CD4-positive, CD25-positive, alpha-beta regulatory T cell (primary cell): ENCODE results near the gene NEMP2. TPM values are rescaled to one million over a fixed set of nuclear protein-coding genes. Genes with fewer than 3 reads are reported as not detected.
A peak's percentile ranks its signal among the peaks of the same experiment; 100 is the strongest.

Source experiments
- ATAC-seq, 2 donors: fragments of 150-1000 bp; cut with Tn5 transposase; one replicate each; pipeline ENCODE4 v1.10.0; 2021; ENCODE audit warnings: low read depth in 2 of 2, moderate number of reproducible peaks in 2 of 2, moderate library complexity in 1 of 2
- DNase-seq, 3 donors: peaks; one replicate each; pipeline versions ENCODE4 v3.0.0 to v3.0.0-alpha.2; 2012 to 2022; ENCODE audit warnings: mixed read lengths in 1 of 3
- H3K27ac ChIP-seq: one replicate; pipeline ENCODE4 v1.7.0; 2013; ENCODE audit warnings: mild to moderate bottlenecking, low read length; ENCODE audit not compliant: insufficient read depth, poor library complexity, severe bottlenecking
- H3K27me3 ChIP-seq: one replicate; pipeline ENCODE4 v1.7.0; 2013; ENCODE audit warnings: low read length; ENCODE audit not compliant: control insufficient read depth, insufficient read depth
- H3K36me3 ChIP-seq: one replicate; pipeline ENCODE4 v1.7.0; 2013; ENCODE audit warnings: mild to moderate bottlenecking, low read length, moderate library complexity; ENCODE audit not compliant: control insufficient read depth, insufficient read depth
- H3K4me1 ChIP-seq: 2 replicates; pipeline ENCODE4 v1.7.0; 2013; ENCODE audit warnings: mild to moderate bottlenecking, low read length; ENCODE audit not compliant: insufficient read depth, control insufficient read depth, poor library complexity, severe bottlenecking
- H3K4me3 ChIP-seq: one replicate; pipeline ENCODE4 v1.7.0; 2013; ENCODE audit warnings: low read depth, mild to moderate bottlenecking, low read length, moderate library complexity
- H3K9me3 ChIP-seq, 2 experiments: 1 replicate in 1 of 2; 2 replicates in 1 of 2; pipeline ENCODE4 v1.7.0; 2013; ENCODE audit warnings: low read length in 2 of 2, mild to moderate bottlenecking in 1 of 2, moderate library complexity in 1 of 2; ENCODE audit not compliant: control insufficient read depth in 2 of 2
- H3K27ac Mint-ChIP-seq, 3 donors: one replicate each; pipeline ENCODE4 v1.8.0; 2020 to 2022; ENCODE audit warnings: mild to moderate bottlenecking in 3 of 3, mixed read lengths in 3 of 3, moderate library complexity in 2 of 3
- H3K27me3 Mint-ChIP-seq: one replicate; pipeline ENCODE4 v1.8.0; 2022; ENCODE audit warnings: mild to moderate bottlenecking, mixed read lengths
- H3K36me3 Mint-ChIP-seq: one replicate; pipeline ENCODE4 v1.8.0; 2020; ENCODE audit warnings: mixed read lengths
- H3K4me1 Mint-ChIP-seq, 4 donors: one replicate each; pipeline ENCODE4 v1.8.0; 2020 to 2022; ENCODE audit warnings: mixed read lengths in 4 of 4, mild to moderate bottlenecking in 1 of 4
- H3K4me3 Mint-ChIP-seq, 4 donors: one replicate each; pipeline ENCODE4 v1.8.0; 2020 to 2022; ENCODE audit warnings: mild to moderate bottlenecking in 4 of 4, mixed read lengths in 4 of 4, moderate library complexity in 3 of 4
- H3K9me3 Mint-ChIP-seq, 7 donors: one replicate each; pipeline ENCODE4 v1.8.0; 2020 to 2022; ENCODE audit warnings: mixed read lengths in 7 of 7, mild to moderate bottlenecking in 3 of 7, moderate library complexity in 2 of 7
- polyA plus RNA-seq, 4 donors: library from polyadenylated mRNA; unstranded; fragments of 300-500 nt; fragmentation: Illumina TruSeq; gene quantifications; one replicate each; pipeline ENCODE4 v1.2.3, GENCODE V29; 2021
- total RNA-seq: library from RNA; stranded (reverse); gene quantifications from one replicate; pipeline ENCODE4 v1.2.3, GENCODE V29; 2022

Gene NEMP2
- total and polyA plus RNA-seq, 5 donors from 2014 or later, result 10.7 to 14.9 (median 14.4) TPM

DNA sequence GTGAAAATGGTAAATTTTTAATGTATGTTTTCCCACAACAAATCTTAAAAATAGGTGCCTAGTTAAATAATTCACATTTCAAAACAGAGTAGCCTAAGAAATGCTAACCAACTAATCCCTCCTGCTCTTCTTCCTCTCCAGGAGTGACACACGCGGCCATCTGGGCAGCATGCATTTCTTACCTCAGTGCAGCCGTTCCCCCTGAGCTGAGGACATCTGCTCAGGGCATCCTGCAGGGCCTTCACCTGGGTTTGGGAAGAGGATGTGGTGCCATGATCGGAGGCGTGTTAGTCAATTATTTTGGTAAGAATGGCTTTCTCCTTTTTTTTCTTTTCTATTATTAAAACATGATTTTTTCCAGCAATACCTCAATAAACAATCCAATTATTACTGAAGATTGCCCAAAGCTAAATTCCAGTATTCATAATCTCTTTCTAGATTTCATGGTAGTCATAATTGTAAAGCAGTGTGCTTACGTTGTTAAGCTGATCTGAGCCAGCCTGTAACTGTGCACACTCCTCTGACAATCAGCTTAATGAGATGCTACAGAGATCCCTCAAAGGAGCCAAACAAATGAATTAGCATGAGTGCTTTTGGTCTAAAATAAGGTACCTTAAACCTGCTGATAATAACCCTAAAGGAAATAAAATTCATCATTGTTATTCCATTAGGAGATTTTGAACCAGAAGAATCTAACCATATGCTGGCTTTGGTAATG, 45.8 kb downstream of the NEMP2 start:
- DNase-seq (no peak), ATAC-seq (no peak)
- Mint-ChIP-seq H3K4me3 (peak overlapping the region in 1 of 4 donors; percentile 46), H3K27me3 (no peaks in the 10 kb centered on the region), H3K4me1 (peaks cover 34 to 53% (median 41%) of the 10 kb centered on the region in 4 donors), H3K36me3 (peaks cover 59% of the 10 kb centered on the region), H3K9me3 (peaks cover 0 to 13% (median 1%) of the 10 kb centered on the region in 7 donors), H3K27ac (no peak overlapping the region)
- Histone ChIP-seq H3K4me3 (no peak overlapping the region), H3K27me3 (no peaks in the 10 kb centered on the region), H3K9me3 (peaks cover 5 to 8% of the 10 kb centered on the region in 2 experiments), H3K27ac (no peak overlapping the region), H3K4me1 (no peaks in the 10 kb centered on the region), H3K36me3 (peaks cover 47% of the 10 kb centered on the region)

DNA sequence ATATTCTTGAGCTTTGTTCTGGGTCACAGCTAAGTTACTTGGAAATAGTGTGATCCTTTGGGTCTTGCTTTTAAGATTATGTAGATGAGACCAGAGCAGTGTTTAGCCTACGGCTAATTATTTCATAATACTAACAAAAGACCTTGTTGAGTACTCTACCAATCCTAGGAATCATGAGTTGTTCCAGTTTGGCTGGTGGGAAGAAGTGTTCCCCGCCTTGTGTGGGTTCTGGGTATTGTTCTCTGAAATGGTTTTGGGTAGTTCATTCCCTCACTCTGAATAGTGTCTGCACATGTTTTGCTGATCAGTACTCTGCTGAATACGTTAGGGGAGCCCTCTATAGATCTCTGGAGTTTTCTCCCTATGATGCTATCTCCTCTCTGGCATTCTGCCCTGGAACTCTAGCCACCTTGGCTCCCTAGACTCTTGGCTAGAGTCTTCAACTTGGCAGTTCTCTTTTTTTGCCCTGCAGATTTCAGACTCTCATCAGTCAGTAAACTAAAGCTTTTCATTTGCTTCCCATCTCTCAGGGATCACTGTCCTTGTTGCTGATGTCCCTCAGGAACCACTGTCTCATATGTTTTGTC, 48.4 kb downstream of the NEMP2 start:
- H3K4me1 ChIP-seq, result no peaks in the 10 kb centered on the region
- peaks cover 41% of the 10 kb centered on the region for H3K36me3 Mint-ChIP-seq
- no peaks in the 10 kb centered on the region for H3K9me3 ChIP-seq
- peak overlapping the region in 2 of 3 donors; percentile 3 to 33 for H3K27ac Mint-ChIP-seq
- H3K27me3 ChIP-seq, result no peaks in the 10 kb centered on the region
- H3K27me3 Mint-ChIP-seq, result no peaks in the 10 kb centered on the region
- H3K4me1 Mint-ChIP-seq, result peaks cover 34 to 52% (median 37%) of the 10 kb centered on the region in 4 donors
- DNase-seq, result no peak
- H3K4me3 ChIP-seq, result no peak overlapping the region
- peaks cover 38% of the 10 kb centered on the region for H3K36me3 ChIP-seq
- no peak for ATAC-seq
- H3K9me3 Mint-ChIP-seq, result peaks cover 0 to 2% (median 0%) of the 10 kb centered on the region in 7 donors
- H3K4me3 Mint-ChIP-seq, result no peak overlapping the region
- no peak overlapping the region for H3K27ac ChIP-seq

DNA sequence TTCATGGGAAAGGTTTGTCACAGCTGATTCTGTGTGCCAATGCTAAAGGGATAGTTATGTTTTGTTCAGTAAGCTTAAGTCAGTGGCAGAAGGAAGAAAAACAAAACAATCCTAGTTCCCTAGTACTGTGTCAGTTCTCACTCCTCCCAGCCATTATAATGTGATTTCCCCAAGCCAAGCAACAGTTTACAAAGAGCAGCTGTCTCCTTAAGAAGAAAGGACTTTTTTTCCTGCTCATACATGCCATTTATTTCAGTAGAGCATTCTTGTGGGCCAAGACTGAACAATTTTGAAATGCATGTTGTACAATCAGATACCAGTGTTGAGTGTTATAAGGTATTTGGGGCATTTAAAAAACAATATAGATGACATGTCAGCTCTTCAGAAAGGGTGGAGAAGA, 52.1 kb downstream of the NEMP2 start:
- Histone ChIP-seq H3K4me1 (no peaks in the 10 kb centered on the region), H3K27me3 (no peaks in the 10 kb centered on the region), H3K4me3 (no peak overlapping the region), H3K9me3 (no peaks in the 10 kb centered on the region), H3K36me3 (peaks cover 7% of the 10 kb centered on the region), H3K27ac (no peak overlapping the region)
- H3K4me3 Mint-ChIP-seq, result no peak overlapping the region
- H3K9me3 Mint-ChIP-seq, result peaks cover 0 to 2% (median 0%) of the 10 kb centered on the region in 7 donors
- DNase-seq (no peak), ATAC-seq (no peak)
- H3K27me3 Mint-ChIP-seq, result no peaks in the 10 kb centered on the region
- H3K36me3 Mint-ChIP-seq, result peaks cover 15% of the 10 kb centered on the region
- no peak overlapping the region for H3K27ac Mint-ChIP-seq
- H3K4me1 Mint-ChIP-seq, result peaks cover 39 to 57% (median 43%) of the 10 kb centered on the region in 4 donors

DNA sequence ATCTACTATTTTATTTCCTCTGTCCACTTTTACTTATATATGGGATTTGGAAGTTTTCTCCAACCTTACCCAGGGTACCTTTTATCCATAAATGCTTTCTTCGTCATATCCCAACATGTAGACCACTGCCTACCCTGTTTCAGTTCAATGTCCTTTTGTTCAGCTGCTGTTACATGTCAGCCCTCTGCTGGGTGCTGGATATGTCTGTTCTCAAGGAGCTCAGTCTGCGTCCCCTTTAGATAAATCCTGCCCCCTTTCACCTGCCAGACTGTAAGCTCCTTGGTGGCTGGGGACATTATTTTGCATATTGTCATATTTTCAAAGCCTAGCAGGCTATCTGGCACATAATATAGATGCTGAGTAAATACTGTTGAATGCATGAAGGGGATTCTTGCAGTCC, 53.2 kb downstream of the NEMP2 start:
- Mint-ChIP-seq H3K4me3 (no peak overlapping the region), H3K4me1 (peaks cover 36 to 52% (median 41%) of the 10 kb centered on the region in 4 donors), H3K36me3 (peaks cover 13% of the 10 kb centered on the region), H3K27me3 (no peaks in the 10 kb centered on the region), H3K9me3 (peaks cover 0 to 2% (median 0%) of the 10 kb centered on the region in 7 donors), H3K27ac (peak overlapping the region in 1 of 3 donors; percentile 22)
- Histone ChIP-seq H3K36me3 (peaks cover 7% of the 10 kb centered on the region), H3K27ac (no peak overlapping the region), H3K27me3 (no peaks in the 10 kb centered on the region), H3K4me3 (no peak overlapping the region), H3K4me1 (no peaks in the 10 kb centered on the region), H3K9me3 (no peaks in the 10 kb centered on the region)
- no peak for DNase-seq
- ATAC-seq, result no peak

DNA sequence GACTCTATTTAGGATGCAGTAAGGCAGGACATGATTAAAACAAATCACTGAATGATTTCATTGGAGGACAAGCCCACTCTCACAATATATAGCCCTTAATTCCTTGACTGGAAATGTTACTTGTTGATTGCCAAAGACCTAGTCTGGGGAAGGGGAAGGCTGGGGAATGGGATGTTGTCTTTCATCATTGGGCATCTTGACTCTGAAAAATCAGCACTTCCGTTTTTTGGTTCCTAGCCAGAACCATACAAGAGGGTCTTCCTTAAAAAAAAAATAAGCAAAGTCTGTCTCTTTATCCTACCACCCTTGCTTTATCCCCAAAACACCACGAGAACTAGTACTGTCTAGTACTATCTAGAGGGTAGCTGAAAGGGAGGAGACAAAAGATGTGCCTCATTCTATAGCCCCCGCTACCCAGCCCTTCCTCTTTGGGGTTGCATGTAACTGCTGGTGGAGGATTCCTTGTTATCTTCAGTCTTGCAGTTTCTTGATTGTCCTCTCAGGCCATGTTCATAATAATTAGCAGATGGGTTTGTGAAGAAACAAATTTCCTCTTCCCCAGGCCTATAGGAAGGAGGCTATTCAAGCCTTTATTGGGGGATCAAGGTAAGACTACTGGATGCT, 55.8 kb downstream of the NEMP2 start:
- H3K36me3 Mint-ChIP-seq, result peaks cover 8% of the 10 kb centered on the region
- H3K27me3 Mint-ChIP-seq, result no peaks in the 10 kb centered on the region
- no peak overlapping the region for H3K4me3 ChIP-seq
- no peaks in the 10 kb centered on the region for H3K9me3 ChIP-seq
- DNase-seq (no peak), ATAC-seq (no peak)
- no peaks in the 10 kb centered on the region for H3K27me3 ChIP-seq
- no peak overlapping the region for H3K4me3 Mint-ChIP-seq
- H3K36me3 ChIP-seq, result peaks cover 7% of the 10 kb centered on the region
- H3K4me1 ChIP-seq, result no peaks in the 10 kb centered on the region
- peaks cover 24 to 47% (median 33%) of the 10 kb centered on the region in 4 donors for H3K4me1 Mint-ChIP-seq
- H3K27ac ChIP-seq, result no peak overlapping the region
- peak overlapping the region in 2 of 3 donors; percentile 5 to 78 for H3K27ac Mint-ChIP-seq
- peaks cover 0 to 5% (median 0%) of the 10 kb centered on the region in 7 donors for H3K9me3 Mint-ChIP-seq

DNA sequence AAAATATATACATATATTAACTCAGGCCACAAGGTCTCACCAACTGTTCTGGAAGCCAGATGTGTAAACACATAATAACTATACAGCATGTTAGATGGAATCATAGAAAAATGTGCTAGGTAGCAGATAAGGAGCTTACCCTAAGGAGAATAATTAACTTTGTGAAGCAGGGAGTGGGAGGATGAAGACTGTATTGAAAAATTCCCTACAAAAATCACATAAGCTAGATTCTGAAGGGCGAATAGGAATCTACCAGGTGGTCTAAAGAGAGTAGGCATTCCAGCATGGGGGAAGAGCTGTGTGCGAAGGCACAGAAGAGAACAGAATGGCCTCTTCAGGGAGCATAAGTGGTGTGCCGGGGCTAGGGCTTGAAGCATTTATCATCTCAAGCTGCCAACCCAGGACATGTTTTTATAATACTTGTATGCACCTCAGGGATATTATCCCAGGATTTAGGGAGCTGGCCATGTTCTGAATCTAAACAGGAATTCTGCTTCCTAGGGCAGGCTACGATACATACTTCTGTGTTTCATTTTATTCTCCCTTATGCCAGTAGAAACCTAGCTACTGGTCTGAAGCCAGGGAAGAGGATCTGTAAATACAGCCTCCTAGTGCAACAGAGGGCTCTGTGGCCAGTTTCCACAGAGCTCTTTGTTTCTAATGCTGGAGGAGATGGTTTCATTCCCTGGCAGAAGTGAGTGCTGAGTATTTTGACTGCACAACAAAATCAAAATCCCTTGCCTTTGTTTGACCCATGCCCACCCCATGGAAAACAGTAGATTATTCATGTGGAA, 56.7 kb downstream of the NEMP2 start:
- DNase-seq, result no peak
- ATAC-seq, result no peak
- H3K9me3 ChIP-seq, result no peaks in the 10 kb centered on the region
- H3K4me1 ChIP-seq, result no peaks in the 10 kb centered on the region
- Mint-ChIP-seq H3K4me3 (no peak overlapping the region), H3K36me3 (peaks cover 5% of the 10 kb centered on the region), H3K27ac (peak overlapping the region in 1 of 3 donors; percentile 6), H3K4me1 (peaks cover 24 to 45% (median 32%) of the 10 kb centered on the region in 4 donors), H3K9me3 (peaks cover 0 to 5% (median 0%) of the 10 kb centered on the region in 7 donors), H3K27me3 (no peaks in the 10 kb centered on the region)
- H3K4me3 ChIP-seq, result no peak overlapping the region
- H3K27ac ChIP-seq, result peak overlapping the region; percentile 5
- no peaks in the 10 kb centered on the region for H3K27me3 ChIP-seq
- H3K36me3 ChIP-seq, result peaks cover 3% of the 10 kb centered on the region

DNA sequence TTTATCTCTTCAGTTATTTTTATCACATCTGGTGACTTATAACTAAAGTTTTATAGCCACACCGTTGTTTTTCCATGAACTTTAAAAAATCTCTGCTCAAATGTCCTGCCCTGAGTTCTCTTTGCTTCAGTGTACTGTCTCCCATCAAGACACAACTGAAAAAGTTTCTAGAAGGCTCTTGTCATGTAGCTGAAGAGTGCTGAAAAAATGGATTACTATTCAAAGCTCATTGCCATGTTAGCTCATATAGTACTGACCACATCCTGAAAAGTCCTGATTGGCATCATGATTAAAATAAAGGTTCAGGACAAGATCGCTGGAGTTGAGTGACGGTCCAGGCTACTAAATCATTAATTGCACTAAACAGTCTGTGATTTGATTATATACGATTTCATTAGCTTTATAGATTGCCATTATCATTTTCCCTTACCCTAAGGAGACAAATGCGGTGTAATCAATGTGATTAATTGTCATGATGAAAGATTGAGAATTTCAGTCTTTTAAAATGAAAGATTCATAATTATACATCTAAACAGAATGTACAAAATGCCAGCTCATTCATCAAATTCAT, 64.2 kb downstream of the NEMP2 start:
- no peak overlapping the region for H3K4me3 Mint-ChIP-seq
- H3K27me3 ChIP-seq, result no peaks in the 10 kb centered on the region
- peaks cover 13% of the 10 kb centered on the region for H3K36me3 ChIP-seq
- no peak for DNase-seq
- peaks cover 26 to 50% (median 38%) of the 10 kb centered on the region in 4 donors for H3K4me1 Mint-ChIP-seq
- H3K36me3 Mint-ChIP-seq, result peaks cover 34% of the 10 kb centered on the region
- no peak overlapping the region for H3K4me3 ChIP-seq
- H3K27ac ChIP-seq, result no peak overlapping the region
- H3K9me3 ChIP-seq, result no peaks in the 10 kb centered on the region
- no peaks in the 10 kb centered on the region for H3K27me3 Mint-ChIP-seq
- peak overlapping the region in 2 of 3 donors; percentile 52 to 53 for H3K27ac Mint-ChIP-seq
- no peak for ATAC-seq
- peaks cover 10% of the 10 kb centered on the region for H3K4me1 ChIP-seq
- peaks cover 0 to 3% (median 0%) of the 10 kb centered on the region in 7 donors for H3K9me3 Mint-ChIP-seq
